GM19239 (cell line): ENCODE measurements around the gene APBA2.

Experiments
- DNase-seq: peaks from one replicate; pipeline ENCODE4 v3.0.0; 2011; ENCODE audit warnings: low spot score; ENCODE audit not compliant: insufficient read length
- FAIRE-seq: peaks from 2 replicates; lab custom pipeline; 2011; peaks lifted over from hg19 to GRCh38; lab: Jason Lieb, UNC

The APBA2 gene

GRCh38 chr15:28911310-28911931 is 25.6 kb downstream of the APBA2 start:
- no peak for FAIRE-seq

GRCh38 chr15:28912422-28912821 is 26.6 kb downstream of the APBA2 start:
- DNase-seq (no peak), FAIRE-seq (no peak)

More at GRCh38 chr15:28911310-28911931, 25.6 kb downstream of the APBA2 start:
- DNase-seq: no peak

- DNase-seq (no peak), FAIRE-seq (no peak)
Observed at GRCh38 chr15:28913171-28913765, 27.5 kb downstream of the APBA2 start.

GRCh38 chr15:28914046-28914445 is 28.3 kb downstream of the APBA2 start:
- no peak for FAIRE-seq
- DNase-seq: no peak

- FAIRE-seq (no peak), DNase-seq (no peak)
Observed at GRCh38 chr15:28914483-28915023, 28.8 kb downstream of the APBA2 start.

- FAIRE-seq (no peak), DNase-seq (no peak)
Observed at GRCh38 chr15:28915041-28915810, 29.5 kb downstream of the APBA2 start.

GRCh38 chr15:28915935-28916334 is 30.2 kb downstream of the APBA2 start:
- no peak for DNase-seq
- no peak for FAIRE-seq

GRCh38 chr15:28917791-28918140 is 32.0 kb downstream of the APBA2 start:
- FAIRE-seq (no peak), DNase-seq (no peak)

GRCh38 chr15:28918141-28918983 is 32.6 kb downstream of the APBA2 start:
- DNase-seq (no peak), FAIRE-seq (no peak)

GRCh38 chr15:28919201-28919635 is 33.4 kb downstream of the APBA2 start:
- FAIRE-seq (no peak), DNase-seq (no peak)

GRCh38 chr15:28919679-28920655 is 34.2 kb downstream of the APBA2 start:
- no peak for DNase-seq
- FAIRE-seq: no peak

GRCh38 chr15:28920781-28921331 is 35.1 kb downstream of the APBA2 start:
- no peak for FAIRE-seq
- no peak for DNase-seq

GRCh38 chr15:28921336-28921735 is 35.6 kb downstream of the APBA2 start:
- FAIRE-seq (no peak), DNase-seq (no peak)

- FAIRE-seq: no peak
- DNase-seq: no peak
Observed at GRCh38 chr15:28921919-28922706, 36.3 kb downstream of the APBA2 start.

- no peak for FAIRE-seq
- DNase-seq: no peak
Observed at GRCh38 chr15:28922707-28923012, 36.9 kb downstream of the APBA2 start.

GRCh38 chr15:28923726-28924280 is 38.0 kb downstream of the APBA2 start:
- DNase-seq (no peak), FAIRE-seq (no peak)

GRCh38 chr15:28927043-28927442 is 41.3 kb downstream of the APBA2 start:
- FAIRE-seq (no peak), DNase-seq (no peak)

GRCh38 chr15:28929200-28929599 is 43.4 kb downstream of the APBA2 start:
- no peak for DNase-seq
- FAIRE-seq: no peak
